Esophagus mucosa (tissue), 1 donor: ENCODE data around the gene LCP2. TPM values are rescaled to one million over a fixed set of nuclear protein-coding genes. Genes with fewer than 3 reads are reported as not detected.
A peak's percentile ranks its signal among the peaks of the same experiment; 100 is the strongest.
"Not testable (repeated sequence)": the region's sequence is repeated elsewhere in the genome, so short reads cannot be mapped to it uniquely, and the experiment has no call there.

Source experiments
- ATAC-seq: fragments of 200-7000 bp; cut with Tn5 transposase; one replicate; pipeline ENCODE4 v1.9.1; 2020
- total RNA-seq: library from RNA; stranded (reverse); gene quantifications from one replicate; pipeline ENCODE4 v1.2.4, GENCODE V29; 2023
- donor health status: DM: yes; HTN: yes; CAD: no.

LCP2 gene
- total RNA-seq, 1 donor from 2014 or later, result 3.0 TPM

DNA sequence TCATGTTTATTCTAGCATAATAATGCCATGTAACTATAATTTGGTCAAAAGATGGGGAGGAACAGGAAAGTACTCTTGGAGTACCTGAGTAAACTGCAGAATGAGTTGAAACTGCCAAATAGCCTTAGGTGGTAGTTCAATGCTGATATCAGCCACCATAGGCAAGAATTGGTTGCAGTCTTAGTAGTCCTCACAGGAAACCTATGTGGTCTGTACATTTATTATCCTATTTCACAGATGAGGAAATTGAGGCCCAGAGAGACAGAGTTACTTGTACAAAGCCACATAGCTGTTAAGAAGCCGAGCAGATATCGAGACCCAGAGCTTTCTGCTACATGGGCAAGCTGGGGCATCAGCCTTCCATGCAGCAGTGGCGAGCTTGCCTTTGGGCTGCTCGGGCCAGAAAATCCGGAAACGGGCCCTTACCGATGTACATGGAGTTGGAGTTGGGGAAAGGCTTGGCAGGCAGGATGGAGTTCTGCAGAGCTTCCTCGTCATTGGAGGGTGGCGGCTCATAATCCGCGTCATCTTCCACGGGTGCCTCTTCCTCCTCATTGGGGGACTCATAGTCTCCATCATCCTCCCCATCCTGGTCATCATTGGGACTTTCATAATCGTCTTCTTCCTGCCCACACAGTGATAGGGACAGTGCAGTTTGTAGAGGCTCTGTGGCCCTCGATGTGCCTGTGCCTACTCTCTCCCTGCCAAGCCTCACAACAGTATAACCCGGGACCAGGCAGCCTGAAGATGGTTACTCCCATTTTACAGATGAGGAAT is 27.1 kb downstream of the LCP2 start:
- no peak for ATAC-seq

DNA sequence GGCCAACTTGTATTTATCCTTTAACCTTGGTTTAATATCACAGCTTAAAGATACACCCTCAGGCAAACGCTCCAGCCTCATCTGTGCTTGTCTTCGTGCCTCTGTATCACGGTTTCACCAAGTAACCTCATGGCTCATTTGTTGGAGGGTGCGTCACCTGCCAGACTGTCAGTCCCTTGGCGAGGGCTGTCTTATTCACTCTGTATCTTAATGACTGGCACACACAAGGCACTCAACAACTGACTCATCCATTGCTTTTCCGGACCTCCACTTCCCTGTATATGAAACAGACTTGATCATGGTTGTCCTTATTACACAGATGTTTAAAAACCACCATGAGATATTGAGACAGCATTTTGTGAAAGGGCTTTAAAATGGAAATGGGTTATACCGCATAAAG is 28.0 kb downstream of the LCP2 start:
- ATAC-seq, result peak; percentile 40

DNA sequence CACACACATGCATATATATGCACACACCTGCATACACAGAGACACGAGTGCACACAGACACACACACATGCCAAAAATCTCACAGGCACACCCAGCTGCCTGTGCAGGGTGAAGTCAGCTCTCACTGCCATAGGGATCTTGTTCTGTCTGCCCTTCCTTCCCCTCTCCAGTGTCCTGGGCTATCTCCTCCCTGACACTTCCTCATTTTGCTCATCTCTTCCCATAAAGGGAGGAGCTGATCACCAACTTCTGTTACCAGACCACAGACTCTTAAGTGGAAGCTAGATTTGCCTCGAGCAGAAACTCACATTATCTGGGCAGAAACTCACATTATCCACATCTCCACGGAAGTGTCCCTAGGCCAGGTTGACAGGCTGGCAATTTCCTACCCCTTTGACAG is 28.7 kb downstream of the LCP2 start:
- peak; percentile 23 for ATAC-seq

DNA sequence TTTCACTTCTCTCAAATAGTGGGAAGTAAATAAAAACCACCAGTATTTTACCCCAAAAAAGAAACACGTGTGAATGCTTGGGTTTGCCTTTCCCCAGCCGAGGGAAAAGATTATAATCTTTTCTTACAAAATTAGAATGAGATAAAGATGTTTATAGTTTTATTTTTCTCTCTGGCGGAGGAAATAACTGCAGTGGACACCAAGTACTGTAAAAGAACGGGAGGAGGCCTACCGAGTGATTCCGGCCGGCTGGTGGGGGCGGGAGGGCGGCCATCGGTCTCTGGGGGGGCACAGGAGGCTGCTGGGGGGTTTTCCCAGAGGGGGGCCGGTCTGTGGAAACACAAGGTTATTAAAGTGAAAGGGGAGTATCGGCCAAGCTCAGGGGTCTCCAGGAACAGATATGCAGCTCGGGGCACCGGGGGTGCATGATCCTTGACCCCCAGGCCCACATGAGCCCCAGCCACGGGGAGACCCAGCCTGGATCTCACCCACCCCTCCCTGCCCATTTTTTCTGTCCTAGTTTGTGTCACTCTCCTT is 29.4 kb downstream of the LCP2 start:
- no peak for ATAC-seq

- ATAC-seq, result peak; percentile 73
Measured at GRCh38 chr5:170267431-170268152, 30.0 kb downstream of the LCP2 start.

DNA sequence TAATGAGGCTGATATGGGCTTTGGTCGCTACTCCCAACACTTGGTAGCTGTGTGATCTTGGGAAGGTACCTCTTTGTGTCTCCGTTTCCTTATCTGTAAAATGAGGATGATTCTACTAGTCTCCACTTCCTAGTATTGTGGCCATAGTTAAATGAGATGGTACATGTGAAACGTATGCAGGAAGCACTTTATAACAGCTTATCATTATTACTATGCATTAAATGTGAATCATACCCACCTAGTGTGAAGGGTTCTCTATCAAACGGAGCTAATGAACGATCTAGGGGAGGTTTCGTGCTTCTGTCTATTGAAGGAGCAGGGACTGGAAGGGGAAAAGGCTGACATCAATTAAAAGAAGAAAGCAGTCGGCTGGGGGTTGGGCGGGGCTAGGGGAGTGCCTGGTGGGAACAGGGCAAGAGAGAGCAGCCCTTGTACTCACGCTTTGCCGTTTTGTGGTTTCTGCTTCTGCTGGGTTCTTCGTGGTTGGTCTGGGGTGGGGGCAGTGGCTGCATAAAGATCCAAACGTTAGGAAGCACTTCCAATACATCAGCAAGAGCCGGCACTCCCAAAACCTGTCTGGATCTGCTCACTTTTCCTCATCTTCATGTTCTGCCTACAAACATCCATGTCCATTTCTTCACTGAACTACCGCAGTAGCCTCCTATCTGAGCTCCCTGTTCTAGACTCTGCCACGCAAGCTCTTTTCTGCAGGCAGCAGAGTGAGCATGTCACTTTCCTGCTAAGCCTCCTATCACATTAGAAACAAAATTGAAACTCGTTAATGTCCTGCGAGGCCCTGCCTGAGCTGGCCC is 30.8 kb downstream of the LCP2 start:
- ATAC-seq, result no peak

- no peak for ATAC-seq
Measured at GRCh38 chr5:170265522-170265921, 32.1 kb downstream of the LCP2 start.

- no peak for ATAC-seq
Measured at GRCh38 chr5:170263906-170264305, 33.7 kb downstream of the LCP2 start.

GRCh38 chr5:170262061-170263045 is 35.2 kb downstream of the LCP2 start:
- ATAC-seq, result no peak

DNA sequence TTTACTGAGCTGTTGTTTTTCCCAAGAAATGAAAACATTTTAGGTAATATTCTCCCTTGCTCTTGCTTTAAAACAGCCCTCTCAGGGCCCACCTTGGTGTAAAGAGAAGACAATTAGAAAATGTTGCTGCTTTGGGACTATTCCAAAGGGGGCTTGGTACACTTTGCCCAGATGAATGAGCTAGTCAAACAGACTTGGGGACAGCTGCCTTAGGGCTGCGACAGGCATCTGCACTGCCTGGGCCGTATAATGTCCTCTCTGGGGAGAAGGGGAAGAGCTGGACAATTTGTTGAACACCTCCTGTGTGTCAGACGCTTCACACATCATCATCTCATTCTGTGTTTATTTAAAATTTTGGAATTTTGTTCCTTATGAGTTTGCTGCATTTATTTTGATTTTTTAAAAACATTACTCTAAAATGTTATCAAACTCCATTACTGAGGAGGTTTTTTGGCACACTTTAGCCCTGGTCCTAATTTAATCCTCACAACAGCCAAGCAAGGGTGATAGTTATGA is 36.0 kb downstream of the LCP2 start:
- ATAC-seq, result no peak

- no peak for ATAC-seq
Measured at GRCh38 chr5:170257370-170257769, 40.2 kb downstream of the LCP2 start.

- no peak for ATAC-seq
Measured at GRCh38 chr5:170256571-170256970, 41.0 kb downstream of the LCP2 start.

- ATAC-seq, result peak; percentile 80
Measured at GRCh38 chr5:170254056-170254455, 43.5 kb downstream of the LCP2 start.

DNA sequence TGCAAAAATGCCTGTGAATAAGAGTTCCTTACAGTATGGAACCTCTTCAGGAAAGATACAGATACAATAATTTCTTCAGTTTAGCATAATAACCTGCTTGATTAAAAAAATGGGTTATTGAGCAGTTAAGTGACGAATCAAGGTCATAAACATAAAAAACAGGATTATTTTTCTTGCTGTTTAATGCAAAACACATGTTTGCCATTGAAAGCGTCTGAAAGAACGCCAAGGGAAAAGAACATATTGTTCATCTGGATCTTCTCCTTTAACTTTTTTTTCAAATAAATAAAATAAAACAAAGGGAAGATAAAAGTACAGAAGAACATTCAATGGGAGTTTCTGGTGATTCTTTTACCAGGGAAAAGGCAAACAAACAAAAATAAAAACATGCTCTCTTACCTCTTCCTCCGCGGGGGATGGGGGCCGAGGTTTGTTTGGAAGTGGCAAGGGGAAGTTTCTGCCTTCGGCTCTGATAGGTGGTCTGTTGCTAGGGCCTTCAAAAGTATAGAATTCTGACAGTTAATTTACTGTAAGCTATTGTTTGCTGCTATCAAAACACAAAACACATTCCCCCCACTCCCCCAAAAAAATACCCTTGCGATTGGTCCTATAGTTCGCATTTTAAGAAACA is 44.7 kb downstream of the LCP2 start:
- ATAC-seq, result no peak

DNA sequence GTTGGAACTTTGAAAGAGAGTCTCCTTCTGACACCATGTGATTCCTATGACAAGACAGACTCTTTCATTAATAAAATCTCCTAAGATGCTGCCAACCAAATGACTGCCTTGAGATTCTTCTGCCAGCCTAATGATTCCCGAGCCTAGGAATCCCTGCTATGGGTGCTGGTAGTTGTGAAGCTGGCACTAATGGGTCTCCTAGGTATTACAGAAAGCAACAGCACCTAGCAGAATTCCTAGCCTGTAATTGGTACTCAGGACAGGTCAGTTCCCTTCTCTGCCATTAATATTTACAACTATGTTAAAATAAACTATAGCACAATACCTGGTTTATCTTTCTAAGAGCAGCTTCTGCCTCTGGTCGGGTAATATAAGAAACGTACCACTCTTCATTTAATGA is 45.5 kb downstream of the LCP2 start:
- no peak for ATAC-seq

- peak; percentile 52 for ATAC-seq
Measured at GRCh38 chr5:170251462-170251861, 46.1 kb downstream of the LCP2 start.

DNA sequence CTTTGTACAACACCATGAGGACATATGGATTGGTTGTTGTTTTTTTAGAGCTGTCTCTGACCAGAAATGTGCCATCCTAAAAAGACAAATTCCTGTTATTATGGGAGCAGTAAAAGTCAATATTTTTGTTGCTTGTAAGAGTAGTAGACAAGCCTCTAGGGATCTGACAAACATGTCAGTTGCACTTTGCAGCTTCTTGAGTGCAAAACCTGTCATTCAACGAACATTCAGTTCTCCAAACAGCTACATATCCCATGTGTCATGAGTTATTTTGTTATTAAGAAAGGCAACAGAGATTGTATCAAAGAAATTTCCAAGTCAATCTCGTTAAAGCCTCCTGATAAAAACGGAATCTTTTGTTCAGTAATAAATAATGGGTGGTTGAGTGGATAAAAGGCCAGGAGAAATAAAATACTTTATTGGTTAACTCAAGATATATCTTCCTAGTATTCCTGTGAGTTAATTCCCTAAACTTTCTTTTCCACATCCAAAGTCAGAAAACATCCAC is 46.7 kb downstream of the LCP2 start:
- ATAC-seq, result no peak

GRCh38 chr5:170249355-170249754 is 48.2 kb downstream of the LCP2 start:
- no peak for ATAC-seq

- ATAC-seq, result not testable (repeated sequence)
Measured at GRCh38 chr5:170248931-170249227, 48.7 kb downstream of the LCP2 start.

DNA sequence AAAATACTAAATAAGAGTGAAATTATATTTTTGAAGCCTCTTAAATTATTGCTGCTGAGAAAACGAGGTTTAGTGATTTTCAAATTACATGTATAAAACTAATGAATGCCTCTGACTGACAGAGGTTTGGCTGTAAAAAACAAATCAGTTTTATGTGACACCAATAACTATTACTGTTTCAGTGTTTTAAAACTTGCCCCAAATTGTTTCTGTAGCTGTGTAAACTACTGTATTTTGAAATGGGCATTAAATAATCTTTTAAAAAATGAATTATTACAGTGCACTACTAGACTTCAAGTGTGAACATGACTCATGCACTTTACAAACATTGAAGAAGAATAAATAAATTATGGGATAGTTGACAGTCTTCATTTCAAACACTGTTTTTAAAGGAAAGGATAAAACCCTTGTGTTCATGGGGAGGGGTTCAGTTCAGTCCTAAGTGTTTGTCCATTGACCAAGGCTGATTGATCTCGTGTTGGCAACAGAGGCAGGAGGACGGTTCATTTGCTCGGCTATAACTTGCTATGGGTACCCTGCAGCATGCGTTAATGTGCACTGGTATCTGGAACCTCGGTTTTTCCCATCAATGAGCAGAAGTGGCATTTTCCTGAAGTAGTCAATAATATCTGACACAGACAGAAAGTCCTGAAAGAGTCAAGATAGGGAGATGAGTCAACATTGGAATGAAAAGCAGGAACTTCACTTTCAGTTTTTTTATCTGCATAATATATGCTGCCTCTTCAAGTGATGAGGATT is 49.2 kb downstream of the LCP2 start:
- no peak for ATAC-seq
